NCI-H82 treated with DMSO at 0.1 percent for 48 hours (cell line): ENCODE data around the gene CA4.

Experiments
- DNase-seq: peaks from one replicate; lab custom pipeline; 2025; ENCODE audit not compliant: unreplicated experiment; lab: John Stamatoyannopoulos, UW

Gene CA4

DNA sequence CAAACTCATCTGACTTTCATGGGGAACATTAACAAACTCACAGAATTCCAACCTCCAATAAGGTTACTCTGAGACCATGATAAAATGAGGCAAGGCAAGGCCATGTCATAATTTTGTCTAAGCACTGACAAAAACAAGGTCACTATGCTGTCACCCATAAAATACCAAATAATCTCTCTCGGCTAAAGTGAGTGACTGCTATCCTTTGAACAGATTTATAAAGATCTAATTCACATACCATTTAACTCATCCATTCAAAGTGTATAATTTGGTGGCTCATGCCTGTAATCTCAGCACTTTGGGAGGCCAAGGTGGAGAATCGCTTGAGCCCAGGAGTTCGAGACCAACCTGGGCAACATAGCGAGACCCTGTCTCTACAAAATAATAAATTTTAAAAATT lies 20.6 kb upstream of the CA4 start:
- no peak for DNase-seq

- no peak for DNase-seq
Observed at GRCh38 chr17:60130466-60130865, 19.3 kb upstream of the CA4 start.

- DNase-seq = peak; percentile 40
Observed at GRCh38 chr17:60134396-60135150, 15.2 kb upstream of the CA4 start.

GRCh38 chr17:60135151-60135950 lies 14.4 kb upstream of the CA4 start:
- peak; percentile 82 for DNase-seq

DNA sequence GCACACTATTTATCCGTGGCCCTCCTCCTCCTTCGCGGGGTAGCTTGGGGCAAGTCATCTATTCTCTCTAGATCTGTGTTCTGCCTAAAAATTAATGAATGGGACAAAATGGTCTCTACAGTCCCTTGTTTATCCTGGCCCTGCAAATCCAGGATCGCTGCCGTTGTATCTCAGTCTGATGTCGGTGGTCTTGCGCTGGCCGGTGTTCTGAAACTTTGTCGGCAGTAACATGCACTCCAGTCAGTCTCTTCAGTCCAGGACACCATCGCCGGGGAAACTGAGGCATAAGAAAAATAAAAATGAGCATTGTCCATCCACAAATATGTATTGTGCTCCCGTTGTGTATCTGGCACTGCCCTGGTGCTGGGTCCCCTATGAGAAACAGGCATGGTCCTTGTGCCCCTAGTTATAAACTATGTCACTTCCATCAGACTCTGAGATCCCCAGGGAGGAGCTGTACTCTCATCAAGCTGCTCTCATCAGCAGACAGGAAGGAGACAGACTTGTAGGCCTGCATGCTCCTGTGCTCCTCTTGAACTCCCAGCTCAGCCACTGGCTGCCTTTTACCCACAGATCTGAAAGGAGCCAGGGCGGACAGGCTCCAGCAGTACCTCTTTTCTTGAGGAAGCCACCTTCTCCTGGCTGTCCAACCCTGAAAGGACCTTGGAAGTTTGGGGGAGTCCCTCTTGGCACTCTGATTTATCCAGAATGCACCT lies 13.7 kb upstream of the CA4 start:
- no peak for DNase-seq

DNA sequence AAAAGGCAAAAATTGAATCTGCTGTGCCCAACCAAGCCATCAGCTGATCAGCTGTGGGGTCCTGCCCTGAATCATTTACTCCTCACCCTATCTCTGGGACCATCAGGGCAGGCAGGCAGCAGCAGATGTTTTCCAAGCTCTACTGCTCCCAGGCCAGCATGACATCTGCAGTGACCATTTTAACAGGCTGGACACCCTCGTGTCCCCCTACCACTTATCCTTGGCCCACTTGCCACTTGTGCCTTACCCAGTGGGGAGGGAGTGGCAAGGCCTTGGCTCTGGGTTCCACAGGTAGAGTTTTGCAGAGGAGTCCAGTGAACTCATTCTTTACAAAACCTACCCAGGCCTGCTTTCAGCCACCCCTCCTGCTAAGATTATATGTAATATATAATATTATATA lies 12.0 kb upstream of the CA4 start:
- no peak for DNase-seq

DNA sequence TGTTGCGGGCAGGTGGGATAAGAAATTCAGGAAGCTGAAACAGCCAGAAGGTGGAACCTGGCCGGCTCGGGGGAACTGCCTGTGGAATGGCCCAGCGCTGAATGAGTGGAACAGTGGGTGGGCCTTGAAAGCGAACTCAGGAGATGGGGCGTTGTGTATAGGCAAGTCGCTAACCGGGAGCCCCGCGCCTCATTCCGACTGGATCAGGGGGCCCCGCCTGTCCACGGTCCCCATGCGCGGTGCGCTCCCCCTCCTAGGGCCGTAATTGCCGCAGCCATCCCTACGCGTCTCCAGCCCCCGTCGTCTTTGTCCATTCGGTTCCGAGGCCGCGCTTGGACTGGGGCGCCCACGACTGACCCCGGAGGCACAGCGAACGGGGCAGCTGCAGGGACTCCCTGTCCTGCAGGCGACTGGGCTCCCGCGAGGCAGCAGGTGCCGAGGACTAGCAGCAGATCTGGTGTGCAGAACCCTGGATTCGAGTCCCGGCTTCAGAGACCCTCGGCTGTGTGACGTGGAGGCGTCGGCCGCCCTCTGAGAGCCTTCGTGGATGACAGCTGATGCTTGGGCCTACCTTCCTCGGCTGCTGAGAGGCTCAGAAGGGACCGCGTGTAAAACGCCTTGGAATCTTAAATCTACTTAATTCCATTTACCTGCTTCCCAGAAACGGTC lies 10.9 kb upstream of the CA4 start:
- no peak for DNase-seq

- no peak for DNase-seq
Observed at GRCh38 chr17:60139438-60140285, 10.1 kb upstream of the CA4 start.

GRCh38 chr17:60141111-60142018 lies 8.4 kb upstream of the CA4 start:
- DNase-seq = no peak

GRCh38 chr17:60142872-60143499 lies 6.8 kb upstream of the CA4 start:
- DNase-seq = peak; percentile 92

GRCh38 chr17:60145006-60145935 lies 4.5 kb upstream of the CA4 start:
- no peak for DNase-seq

DNA sequence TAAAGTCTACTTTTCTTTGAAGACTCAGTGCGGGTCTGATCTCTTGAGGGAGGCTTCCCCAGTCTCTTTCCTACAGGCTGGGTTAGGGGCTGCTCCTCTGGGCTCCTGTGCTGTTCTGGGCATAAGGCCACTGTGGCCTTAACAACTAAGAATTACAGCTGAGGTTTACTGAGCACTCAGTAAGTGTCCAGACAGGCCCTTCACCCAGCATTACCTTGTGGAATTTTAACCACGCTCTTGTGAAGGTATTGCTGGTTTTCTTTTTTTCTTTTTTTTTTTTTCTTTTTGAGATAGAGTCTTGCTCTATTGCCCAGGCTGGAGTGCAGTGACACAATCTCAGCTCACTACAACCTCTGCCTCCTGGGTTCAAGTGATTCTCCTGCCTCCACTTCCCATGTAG lies 3.6 kb upstream of the CA4 start:
- DNase-seq = no peak

DNA sequence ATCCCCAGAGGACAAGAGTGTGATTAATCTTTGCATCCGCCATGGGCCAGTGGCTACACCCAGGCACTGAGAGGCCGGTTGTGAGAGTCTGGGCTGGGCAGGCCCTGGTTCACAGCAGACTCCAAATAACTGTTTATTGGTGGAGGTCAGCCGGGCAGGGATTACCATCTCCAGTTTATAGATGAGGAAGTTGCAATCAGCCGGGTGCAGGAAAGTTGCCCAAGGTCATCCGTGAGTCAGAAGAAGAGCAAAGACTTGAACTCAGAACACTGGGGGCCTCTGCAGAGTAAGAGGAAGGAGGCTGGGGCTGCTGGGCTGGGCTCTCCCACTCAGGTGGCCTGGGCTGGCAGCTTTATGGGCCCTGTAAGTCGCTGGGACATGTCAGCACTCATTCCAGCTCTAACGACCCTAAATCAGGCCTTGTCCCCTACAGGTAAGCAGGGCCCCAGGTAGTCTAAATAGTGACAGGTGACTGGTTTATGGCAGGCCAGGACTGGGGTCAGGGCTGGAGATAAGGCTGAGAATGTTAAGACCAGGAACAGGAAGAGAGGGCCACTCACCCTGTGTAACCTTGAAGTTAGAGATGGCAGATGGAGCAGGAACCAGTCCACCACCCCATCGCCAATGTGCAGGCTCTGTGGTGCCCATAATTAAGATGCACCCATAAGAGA lies 2.1 kb upstream of the CA4 start:
- DNase-seq = no peak

DNA sequence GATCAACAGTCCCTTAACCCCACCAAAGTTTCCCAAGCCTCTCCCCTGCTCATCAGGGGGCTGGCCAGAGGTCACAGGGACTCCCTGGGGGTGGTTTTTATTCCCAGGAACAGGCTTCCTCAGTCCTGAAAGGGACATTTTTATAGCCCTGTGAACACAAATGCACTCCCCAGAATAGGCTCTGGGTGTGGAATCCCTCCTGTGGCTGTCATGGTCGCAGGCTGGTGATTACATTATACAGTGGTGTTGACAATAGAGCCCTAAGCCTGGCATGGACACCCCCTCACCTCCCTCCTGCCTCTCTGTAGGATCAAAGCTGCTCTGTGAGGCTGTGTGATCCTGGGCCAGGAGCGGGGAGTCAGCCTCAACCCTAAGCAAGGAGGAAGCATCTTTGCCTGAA lies 1.4 kb upstream of the CA4 start:
- no peak for DNase-seq

DNA sequence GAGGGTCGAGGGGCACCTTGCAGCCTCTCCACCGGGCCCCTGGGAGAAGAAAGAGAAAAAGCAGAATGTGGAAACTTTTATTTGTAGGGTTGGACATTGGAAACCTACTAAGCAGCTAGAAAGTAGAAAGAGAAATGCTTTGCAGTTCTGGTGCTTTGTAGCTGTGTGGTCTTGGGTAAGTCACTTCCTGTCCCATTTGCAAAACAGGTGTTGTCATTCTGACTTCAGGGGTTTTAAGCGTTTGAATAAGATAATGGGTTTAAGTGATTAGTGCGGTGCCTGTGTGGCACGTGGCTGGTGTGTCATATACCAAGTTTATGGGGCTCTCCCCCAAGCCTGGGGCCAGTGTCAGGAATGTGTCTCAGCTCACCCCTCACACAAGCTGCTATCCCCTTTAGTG lies 1.6 kb downstream of the CA4 start:
- DNase-seq = peak; percentile 84

DNA sequence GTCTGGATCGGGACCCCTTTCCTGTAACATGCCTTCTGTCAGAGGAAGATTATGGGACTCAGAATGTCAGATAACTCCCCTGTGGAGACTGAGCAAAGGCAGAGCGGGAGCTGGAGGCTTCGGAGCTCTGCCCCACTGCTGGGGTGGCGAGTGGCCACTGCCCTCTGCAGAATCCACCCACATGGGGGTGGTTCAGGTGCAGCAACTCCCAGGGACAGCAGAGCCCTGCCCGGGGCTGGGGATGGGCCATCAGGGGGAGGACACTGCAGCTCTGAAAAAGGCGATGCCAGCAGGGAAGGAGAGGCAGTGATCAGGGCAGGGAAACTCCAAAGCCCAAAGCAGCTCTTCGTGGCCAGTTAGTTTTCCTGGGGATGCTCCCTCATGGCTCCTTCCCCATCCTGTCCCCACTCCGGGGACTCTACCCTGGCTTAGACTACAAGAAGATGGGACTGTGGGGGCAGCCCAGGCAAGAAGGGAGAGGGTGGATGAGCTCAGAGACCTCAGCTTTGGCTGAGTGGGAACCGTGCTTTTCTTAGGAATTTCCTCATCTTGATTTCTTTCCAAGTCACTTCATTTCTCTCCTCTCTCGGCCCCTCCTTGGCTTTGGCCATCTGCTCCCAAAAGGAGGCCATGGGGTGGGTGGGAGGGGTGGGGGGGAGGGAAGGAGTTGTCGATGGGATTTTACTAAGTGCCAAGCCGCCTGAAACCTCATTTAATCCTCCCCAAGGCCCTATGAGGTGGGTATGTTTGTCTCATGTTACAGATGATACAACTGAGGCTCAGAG lies 4.0 kb downstream of the CA4 start:
- peak; percentile 55 for DNase-seq
